Retinal pigment epithelial cell (primary cell): ENCODE results near the gene FRMD8.

Source experiments
- DNase-seq: peaks from one replicate; pipeline ENCODE4 v3.0.0-alpha.2; 2010; ENCODE audit warnings: low read depth
- H3K4me3 ChIP-seq: 2 replicates; pipeline ENCODE4 v1.5.1; 2011; ENCODE audit warnings: mild to moderate bottlenecking, low read length, control low read depth, moderate library complexity
- CTCF ChIP-seq: conservative IDR thresholded peaks from 2 replicates; pipeline ENCODE4 v1.5.1; 2011; ENCODE audit warnings: low read depth, low read length, control low read depth, inconsistent platforms

FRMD8 gene

GRCh38 chr11:65389294-65389980 lies 3.0 kb downstream of the FRMD8 start:
- TF ChIP-seq CTCF, result no peak
- no peak overlapping the region for H3K4me3 ChIP-seq
- DNase-seq, result no peak

- no peak for DNase-seq
- peak overlapping the region; percentile 8 for H3K4me3 ChIP-seq
- TF ChIP-seq CTCF, result no peak
Measured at GRCh38 chr11:65390099-65390941, 3.9 kb downstream of the FRMD8 start.

DNA sequence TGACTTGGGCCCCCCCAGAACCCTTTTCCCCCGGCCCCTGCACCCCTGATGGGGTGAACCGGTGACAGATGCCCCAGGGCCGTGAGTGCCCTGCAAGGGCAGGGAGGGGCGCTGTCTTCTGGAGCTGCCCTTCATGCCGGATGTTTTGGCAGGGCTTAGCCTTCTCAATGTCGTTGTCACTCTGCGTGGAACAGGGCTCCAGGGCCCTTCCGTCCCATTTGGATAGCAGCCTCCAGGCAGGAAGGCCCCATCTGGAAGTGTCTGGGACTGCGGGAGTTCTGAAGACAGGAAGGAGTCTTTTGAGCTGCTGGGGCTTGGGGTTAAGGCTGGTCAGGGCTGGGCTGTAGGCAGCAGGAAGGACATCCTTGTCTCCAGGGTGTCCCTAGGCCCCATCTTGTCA lies 4.6 kb downstream of the FRMD8 start:
- H3K4me3 ChIP-seq, result peak overlapping the region; percentile 8
- TF ChIP-seq CTCF, result no peak
- DNase-seq, result no peak

DNA sequence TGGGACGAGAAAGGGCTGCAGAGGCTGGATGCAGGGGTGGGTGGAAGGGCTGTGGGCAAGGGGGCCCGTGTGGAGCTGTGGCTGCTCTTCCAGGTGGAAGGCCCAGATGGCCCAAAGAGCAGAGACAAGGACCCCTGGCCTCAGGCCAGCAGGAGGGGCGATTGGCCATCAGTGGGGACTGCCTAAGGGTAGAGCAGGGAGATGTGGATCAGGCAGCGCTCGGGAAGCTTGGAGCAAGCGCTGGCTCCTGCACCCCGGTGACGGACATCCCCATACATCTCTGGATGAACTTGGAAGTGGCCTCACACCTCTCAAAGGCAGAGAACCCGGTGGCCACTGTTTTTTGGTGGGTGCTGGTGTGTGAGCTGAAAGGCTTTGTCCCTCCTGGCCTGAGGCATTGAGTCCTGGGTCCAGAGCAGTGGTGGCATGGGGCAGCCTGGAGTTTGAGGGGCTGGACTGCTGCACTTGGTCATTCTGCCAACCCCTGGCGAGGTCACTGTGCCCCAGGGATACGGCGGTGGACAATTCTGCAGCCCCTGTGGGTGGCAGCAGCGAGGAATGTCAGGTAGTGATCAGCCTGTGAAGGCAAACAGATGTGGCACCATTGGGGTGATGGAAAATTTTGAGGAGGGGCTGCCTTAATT lies 5.9 kb downstream of the FRMD8 start:
- no peak overlapping the region for H3K4me3 ChIP-seq
- no peak for DNase-seq
- no peak for TF ChIP-seq CTCF

GRCh38 chr11:65392899-65393298 lies 6.5 kb downstream of the FRMD8 start:
- no peak overlapping the region for H3K4me3 ChIP-seq
- TF ChIP-seq CTCF, result no peak
- no peak for DNase-seq

GRCh38 chr11:65393513-65394079 lies 7.2 kb downstream of the FRMD8 start:
- DNase-seq, result no peak
- H3K4me3 ChIP-seq, result no peak overlapping the region
- no peak for TF ChIP-seq CTCF
